Stimulated activated CD8-positive, alpha-beta memory T cell treated with anti-CD3 and anti-CD28 coated beads, Interleukin-7, amount 100 ng/mL, for 24 hours (primary cell): ENCODE measurements around the gene CDK1.
A peak's percentile ranks its signal among the peaks of the same experiment; 100 is the strongest.

Experiments used
- DNase-seq: peaks from one replicate; pipeline ENCODE4 v3.0.0-alpha.2; 2020; ENCODE audit warnings: low read depth

Gene CDK1

GRCh38 chr10:60778214-60778970 is at the start of gene CDK1:
Gene CDK1, plus strand, starts transcription at chr10:60778478. Its CDS starts 1,688 bp downstream, at chr10:60780166.
- DNase-seq = peak; percentile 90

- no peak for DNase-seq
These were observed 49.2 kb upstream of the CDK1 start for GRCh38 chr10:60729106-60729505.

- DNase-seq = no peak
These were observed 47.0 kb upstream of the CDK1 start for GRCh38 chr10:60731134-60731885.

GRCh38 chr10:60732198-60732806 is 46.0 kb upstream of the CDK1 start:
- no peak for DNase-seq

- DNase-seq = no peak
These were observed 45.3 kb upstream of the CDK1 start for GRCh38 chr10:60732807-60733516.

- DNase-seq = no peak
These were observed 44.8 kb upstream of the CDK1 start for GRCh38 chr10:60733517-60733822.

- DNase-seq = no peak
These were observed 44.5 kb upstream of the CDK1 start for GRCh38 chr10:60733826-60734225.

- no peak for DNase-seq
These were observed 44.1 kb upstream of the CDK1 start for GRCh38 chr10:60734226-60734625.

GRCh38 chr10:60735244-60735643 is 43.0 kb upstream of the CDK1 start:
- no peak for DNase-seq

GRCh38 chr10:60737242-60737641 is 41.0 kb upstream of the CDK1 start:
- DNase-seq = no peak

GRCh38 chr10:60739558-60739957 is 38.7 kb upstream of the CDK1 start:
- DNase-seq = no peak

GRCh38 chr10:60742512-60742911 is 35.8 kb upstream of the CDK1 start:
- no peak for DNase-seq

- DNase-seq = no peak
These were observed 30.3 kb upstream of the CDK1 start for GRCh38 chr10:60747817-60748469.

GRCh38 chr10:60753152-60753551 is 25.1 kb upstream of the CDK1 start:
- DNase-seq = no peak

- DNase-seq = no peak
These were observed 24.5 kb upstream of the CDK1 start for GRCh38 chr10:60753817-60754216.

GRCh38 chr10:60757420-60757895 is 20.8 kb upstream of the CDK1 start:
- DNase-seq = no peak

- DNase-seq = no peak
These were observed 19.1 kb upstream of the CDK1 start for GRCh38 chr10:60759181-60759580.

- no peak for DNase-seq
These were observed 17.5 kb upstream of the CDK1 start for GRCh38 chr10:60760711-60761210.

GRCh38 chr10:60762554-60762953 is 15.7 kb upstream of the CDK1 start:
- no peak for DNase-seq

GRCh38 chr10:60767424-60767823 is 10.9 kb upstream of the CDK1 start:
- DNase-seq = no peak

GRCh38 chr10:60769406-60769805 is 8.9 kb upstream of the CDK1 start:
- DNase-seq = no peak
